Ecto neural progenitor cell (in vitro differentiated cells): ENCODE results near the gene PDE1A.

ENCODE experiments used
- DNase-seq: peaks from one replicate; pipeline ENCODE4 v3.0.0-alpha.2; 2018; ENCODE audit warnings: low spot score

Gene PDE1A

DNA sequence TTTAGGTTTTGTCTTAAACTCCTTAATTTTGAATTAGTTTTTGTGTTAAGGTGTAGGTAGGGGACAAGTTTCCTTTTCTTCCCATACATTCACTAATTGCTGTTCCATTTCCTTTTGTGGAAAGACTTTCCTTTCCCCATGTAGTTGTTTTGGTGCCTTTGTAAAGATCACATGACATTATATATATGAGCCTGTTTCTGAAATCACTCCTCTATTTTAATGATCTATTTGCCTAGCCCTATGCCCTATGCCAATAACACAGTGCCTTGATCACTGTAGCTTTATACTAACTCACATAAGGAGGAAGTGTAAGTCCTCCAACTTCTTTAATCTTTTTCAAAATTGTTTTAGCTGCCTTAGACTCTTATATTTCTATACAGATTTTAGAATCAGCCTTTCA is 229.3 kb downstream of the PDE1A start:
- DNase-seq = no peak

DNA sequence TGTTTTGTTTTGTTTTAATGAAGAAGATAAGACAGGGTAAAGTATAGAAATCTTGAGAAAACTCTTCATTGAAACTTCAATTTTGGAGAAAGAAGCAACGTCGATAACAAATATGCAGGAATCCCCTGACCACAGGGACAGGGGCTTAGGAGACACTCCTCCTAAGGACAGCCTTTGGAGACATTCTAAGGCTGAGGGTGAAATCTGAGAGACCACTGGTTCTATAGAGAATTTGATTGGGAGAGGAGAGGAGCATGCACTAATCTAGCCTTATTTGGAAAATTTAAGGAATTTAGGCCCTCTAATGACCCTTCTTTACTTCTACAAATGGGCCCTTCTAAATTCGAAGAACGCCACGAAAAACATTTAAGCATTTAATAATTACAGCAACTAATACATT is 233.5 kb downstream of the PDE1A start:
- DNase-seq = no peak

DNA sequence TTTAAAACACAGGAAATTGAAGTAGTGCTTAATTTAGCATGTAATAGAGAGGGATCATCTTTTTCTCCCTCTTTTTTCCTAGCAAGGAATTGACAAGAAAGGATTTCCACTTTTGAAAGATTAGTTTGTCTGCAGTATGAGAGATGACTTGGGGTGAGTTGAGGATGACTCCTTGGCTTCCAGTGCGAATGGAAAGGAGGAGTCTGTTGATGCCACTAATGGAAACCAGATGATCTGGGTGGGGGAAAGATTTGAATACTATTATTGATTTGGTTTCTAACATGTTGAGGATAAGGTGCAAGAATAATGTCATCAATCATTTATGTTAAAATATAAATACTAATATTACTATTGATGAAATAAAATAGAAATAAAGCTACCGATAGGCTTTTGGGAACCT is 235.8 kb downstream of the PDE1A start:
- DNase-seq = no peak

DNA sequence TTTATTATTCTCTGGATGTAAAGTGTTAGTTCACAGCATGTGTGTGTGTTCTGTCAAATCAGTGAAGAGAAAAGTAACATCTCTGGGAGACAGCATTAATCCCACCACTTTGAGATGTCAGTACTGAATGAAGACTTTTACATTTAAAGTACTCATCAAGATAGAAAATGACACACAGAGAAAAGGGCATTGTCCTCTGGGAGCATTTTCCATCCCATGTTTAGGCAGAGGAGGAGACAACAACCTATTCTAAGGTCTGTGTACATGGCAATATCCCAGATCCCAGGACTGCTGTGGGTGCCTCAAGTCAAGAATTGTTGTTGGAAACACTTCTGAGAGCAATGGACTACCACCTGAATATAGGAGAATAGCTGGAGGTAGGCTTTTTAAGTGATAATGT is 239.7 kb downstream of the PDE1A start:
- no peak for DNase-seq

DNA sequence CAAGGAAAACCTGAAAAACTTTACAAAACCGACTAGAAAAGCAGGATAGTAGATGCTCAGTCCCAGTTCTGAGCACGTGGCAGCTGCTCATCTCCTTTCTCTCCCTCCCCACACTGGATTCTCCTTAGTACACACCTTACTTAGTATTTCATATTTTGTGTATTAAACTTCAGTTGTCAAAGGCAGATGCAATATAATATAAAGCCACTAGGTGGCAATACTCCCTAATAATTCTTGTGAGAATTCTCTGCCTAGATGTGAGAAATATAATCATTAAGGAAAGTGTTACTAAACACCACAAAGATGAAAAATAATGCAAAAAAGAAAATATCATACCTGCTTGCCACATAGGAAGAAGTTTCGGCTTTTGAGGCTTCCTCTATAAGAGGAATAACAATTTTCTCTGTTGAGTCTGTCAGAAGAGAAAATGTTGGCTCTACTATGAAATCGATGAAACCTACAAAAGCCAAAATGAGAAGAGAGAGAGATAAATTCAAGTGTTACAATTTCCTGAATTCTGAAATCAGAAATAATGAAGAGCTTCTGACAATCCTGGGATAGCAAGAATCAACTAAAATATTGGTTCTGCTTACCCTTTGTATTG is 240.6 kb downstream of the PDE1A start:
- DNase-seq = no peak

DNA sequence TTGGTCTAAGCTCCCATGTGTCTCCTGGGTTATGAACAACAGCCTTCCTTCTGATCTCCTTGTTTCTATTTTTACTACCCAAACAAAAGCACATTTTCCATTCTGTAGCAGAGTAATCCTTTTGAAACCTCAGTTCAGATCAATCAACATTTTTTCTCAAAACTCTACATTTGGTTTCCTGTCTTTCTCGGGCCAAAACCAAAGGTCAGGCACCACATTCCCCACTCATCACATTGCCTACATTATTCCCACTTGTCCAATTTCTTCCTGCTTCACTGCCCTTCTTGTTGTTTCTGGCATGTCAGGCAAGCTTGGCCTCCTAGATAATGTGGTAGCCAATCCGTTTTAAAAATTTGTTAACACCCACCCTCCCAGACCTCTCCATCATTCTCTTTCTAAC is 244.4 kb downstream of the PDE1A start:
- DNase-seq = no peak

DNA sequence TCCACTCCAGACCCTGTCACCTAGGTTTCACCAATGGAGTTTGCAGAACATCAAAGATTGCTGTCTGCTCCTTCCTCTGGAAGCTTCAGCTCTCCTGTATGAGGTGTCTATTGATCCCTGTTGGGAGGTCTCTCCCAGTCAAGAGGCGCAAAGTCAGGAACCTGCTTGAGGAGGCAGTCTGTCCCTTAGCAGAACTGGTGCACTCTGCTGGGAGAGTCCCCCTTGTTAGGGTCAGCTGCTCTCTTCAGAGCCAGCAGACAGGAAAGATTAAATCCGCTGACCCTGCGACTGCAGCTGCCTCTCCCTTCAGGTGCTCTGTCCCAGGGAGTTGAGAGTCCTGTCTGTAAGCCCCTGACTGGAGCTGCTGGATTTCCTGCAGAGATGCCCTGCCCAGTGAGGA is 245.5 kb downstream of the PDE1A start:
- DNase-seq = no peak

DNA sequence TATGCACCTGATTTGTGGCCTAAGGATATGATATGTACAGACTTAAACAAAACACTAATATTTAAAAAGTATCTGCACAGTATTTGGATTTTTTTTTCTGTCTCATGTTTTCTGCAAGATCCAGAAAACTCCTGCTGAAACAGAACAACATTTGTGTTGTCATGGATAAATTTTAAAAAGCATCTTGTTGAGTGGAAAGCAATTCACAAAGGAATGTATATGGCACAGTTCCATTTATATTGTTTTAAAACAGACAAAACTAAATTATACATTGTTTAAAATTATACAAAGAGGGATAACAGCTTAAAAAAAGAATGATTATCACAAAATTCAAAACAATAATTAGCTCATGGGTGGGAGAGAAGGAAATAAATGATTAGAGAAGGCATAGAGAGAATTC is 247.7 kb downstream of the PDE1A start:
- no peak for DNase-seq

DNA sequence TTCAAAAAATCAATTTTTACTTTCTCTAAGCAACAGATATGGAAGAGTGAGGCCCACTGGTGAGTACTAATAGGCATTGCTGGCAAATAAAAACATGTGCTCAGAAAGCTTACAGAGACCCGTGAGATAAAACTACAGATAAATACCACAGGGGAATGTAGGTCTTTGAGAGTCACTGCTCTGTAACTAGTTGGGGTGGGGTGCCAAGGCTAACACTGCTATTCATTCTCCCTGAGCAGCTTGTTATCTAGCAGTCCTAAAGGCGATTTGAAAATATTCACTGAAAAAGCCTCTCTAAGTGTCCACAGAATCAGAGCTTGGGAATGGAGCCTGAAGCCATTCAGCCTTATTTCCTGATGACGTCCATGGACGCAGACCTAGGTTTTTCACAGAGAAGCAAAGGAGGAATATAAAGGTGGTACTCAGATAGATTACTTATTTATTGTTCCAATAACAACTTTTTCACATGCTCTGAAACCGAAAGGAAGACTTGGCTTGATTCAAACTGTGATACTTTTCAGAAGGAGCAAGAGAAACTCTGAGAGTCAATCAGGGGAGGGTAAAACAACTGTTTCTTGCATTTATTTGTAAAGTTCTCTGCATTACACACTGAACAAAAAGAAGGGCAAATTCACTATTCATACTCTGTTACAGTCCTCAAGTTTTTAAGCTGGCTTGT is 252.8 kb downstream of the PDE1A start:
- no peak for DNase-seq

DNA sequence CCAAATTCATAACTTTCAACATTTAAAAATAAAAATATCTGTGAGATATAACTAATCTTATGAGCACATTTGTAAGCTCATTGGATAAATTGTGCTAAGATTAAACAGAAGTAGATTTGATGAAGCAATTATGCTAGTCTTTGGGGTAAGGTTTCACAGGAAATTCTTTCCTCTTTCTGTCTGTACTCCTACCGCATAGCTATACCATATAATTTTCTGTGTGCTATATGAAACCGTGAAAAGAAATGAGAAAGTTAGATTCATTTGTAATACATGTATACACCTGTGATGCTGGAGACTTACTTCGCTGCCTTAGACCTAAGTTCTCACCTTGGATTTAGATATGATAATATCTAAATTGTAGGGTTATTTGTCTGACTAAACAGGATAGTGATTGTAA is 256.5 kb downstream of the PDE1A start:
- no peak for DNase-seq

DNA sequence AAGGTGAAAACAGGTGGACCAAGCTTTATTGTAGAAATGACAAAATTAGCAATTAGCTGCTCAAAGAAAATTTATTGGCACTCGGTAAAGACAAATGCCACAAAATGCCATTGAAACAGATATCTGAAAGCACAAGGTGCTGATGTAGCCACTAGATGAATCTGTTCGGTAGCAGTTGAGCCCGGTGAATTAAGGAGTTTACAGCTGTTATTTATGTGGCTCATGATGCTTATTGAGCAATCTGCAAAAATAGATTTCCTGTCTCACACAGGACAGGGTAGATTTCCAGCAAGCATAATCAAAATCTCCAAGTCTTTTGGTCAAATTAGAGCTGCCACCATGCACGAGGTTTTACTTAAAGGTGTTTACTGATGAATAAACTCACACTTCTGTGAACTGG is 259.0 kb downstream of the PDE1A start:
- no peak for DNase-seq

DNA sequence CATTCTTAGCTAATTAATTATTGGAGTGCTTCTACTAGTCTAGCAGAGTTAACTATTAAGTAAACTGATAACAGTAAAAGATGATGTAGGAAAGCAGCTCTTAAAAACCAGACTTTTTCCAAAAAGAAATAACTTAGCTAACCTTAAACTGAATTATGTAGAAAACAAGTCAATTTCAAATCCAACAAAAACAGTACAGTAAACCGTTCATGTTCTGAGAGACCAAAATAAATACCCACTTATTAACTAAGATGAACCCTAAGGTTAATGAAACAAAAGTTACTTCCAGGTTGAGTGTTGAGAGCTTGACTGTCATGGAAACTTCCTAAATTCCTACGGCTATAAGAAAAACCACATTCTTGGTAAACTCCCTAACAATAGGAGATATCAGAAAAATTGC is 260.0 kb downstream of the PDE1A start:
- DNase-seq = no peak

DNA sequence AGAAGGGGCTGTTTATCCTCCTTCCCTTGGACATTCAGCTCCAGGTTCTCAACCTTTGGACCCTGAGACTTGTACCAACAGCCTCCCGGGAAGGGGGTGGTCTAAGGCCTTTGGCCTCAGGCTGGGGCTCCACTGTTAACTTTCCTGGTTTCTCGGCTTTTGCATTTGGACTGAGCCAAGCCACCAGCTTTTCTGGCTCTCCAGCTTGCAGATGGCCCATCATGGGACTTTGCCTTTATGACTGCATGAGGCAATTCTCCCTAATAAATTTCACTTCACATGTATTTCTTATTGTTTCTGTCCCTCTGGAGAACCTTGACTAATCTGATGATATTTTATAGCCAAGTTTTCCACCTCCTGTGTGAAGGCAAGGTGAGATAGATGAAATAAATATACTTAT is 260.4 kb downstream of the PDE1A start:
- no peak for DNase-seq

DNA sequence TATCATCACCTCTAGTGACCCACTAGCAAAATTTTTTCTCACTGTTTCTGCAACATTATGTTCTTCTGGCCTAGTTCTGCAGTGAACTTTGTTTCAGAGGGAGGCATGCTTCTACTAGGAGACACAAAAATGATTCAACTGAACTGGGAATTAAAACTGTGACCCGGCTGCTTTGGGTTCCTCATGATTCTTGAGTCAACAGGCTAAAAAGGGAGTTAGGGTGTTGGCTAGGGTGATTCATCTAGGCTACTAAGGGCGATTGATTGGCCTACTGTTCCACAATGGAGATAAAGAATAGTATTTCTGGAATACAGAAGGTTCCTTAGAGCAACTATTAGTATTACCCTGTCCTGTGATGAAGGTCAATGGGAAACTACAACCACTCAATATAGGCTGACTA is 261.6 kb downstream of the PDE1A start:
- DNase-seq = no peak

DNA sequence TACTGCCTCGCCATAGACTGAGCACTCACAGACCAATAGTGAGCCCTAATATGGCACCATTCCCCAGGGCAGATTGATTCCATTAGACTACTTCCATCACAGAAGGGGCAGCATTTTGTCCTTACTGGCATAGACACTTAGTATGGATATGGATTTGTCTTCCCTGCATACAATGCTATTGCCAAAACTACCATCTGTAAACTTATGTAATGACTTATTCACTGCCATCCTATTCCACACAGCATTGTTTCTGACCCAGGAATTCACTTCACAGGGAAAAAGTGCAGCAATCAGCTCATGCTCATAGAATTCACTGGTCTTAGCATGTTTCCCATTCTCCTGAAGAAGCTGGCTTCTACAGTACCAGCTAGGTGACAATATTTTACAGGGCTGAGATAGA is 262.1 kb downstream of the PDE1A start:
- no peak for DNase-seq

DNA sequence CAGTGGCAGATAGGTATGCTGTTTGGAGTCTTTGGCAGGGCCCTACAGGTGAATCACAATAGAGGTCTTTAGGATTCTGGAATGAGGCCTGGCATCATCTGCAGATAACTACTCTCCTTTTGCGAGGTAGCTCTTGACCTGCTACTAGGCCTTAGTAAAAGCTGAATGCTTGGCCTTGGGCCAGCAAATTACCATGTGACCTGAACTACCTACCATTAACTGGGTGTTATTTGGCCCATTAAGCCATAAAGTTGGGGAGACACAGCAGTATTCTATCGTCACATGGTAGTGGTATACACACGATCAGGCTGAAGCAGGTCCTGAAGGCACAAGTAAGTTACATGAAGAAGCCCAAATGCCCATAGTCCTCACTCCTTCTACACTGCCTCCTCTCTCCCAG is 263.0 kb downstream of the PDE1A start:
- DNase-seq = no peak

DNA sequence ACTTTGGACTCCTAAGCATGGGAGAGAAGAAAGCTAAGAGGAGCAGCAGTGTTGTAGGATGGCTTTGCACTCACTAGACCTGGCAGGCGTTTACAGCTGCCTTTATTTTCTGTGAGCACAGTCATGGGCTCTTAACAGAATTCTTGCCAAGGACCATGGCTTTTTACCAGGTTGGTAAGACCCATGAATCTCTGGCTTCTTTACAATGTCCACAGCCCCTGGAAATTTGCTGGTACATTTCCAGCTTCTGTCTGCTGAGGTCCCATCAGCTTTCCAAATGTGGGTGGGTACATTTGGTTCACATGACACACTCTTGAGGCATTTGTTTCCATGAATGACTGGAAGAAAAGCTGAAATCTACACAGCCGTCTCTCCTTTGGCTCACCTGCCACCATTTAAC is 278.5 kb downstream of the PDE1A start:
- no peak for DNase-seq

DNA sequence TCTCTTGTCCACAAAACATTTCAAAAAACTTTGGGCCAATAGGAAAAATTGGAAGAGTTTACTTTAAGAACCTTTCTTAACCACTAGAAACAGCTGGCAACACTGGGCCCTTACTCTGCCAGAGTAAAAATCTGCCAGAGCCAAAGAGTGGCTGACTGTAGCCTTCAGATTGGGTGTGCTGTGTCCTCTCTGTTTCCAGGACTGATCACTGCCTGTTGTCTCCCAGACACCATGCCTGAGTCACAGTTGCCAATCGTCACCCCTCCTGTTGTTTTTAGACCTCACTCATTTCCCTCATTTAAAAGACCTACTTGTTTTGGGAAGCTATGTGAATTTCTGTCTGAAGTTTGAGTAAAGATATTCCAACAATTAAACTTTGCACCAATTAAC is 282.1 kb downstream of the PDE1A start:
- no peak for DNase-seq

DNA sequence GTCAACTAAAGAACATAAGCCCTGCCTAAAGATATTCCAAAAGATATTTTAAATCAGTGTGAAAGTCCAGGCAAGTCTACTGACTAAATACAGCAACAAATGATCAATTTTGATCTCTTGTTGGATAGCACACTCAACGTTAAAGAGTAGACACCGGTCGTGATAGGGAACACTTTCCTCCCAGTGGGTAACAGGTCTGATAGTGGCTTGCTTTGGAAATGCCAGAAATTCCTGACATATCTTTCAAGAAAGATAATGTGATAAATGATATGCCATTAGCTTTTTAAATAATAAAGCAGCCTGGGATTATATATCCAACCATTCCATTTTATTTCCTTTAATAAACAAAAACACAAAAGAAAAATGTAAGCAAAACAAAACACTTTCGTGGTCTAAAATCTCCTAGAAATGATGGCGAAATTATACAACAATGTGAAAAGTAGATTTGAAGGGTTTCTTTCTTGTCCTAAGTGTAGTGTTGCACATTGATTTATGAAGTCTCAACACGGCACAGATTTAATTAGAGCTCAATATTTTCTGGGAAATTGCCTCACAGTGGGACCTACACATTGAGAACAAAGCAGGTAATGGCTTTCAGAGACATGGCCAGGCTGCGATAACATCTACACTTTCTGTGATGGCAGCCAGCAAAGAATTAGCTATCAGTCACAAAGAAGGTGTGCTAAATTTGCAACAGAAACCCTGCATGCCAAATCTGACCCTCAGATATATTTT is 282.6 kb downstream of the PDE1A start:
- DNase-seq = no peak

DNA sequence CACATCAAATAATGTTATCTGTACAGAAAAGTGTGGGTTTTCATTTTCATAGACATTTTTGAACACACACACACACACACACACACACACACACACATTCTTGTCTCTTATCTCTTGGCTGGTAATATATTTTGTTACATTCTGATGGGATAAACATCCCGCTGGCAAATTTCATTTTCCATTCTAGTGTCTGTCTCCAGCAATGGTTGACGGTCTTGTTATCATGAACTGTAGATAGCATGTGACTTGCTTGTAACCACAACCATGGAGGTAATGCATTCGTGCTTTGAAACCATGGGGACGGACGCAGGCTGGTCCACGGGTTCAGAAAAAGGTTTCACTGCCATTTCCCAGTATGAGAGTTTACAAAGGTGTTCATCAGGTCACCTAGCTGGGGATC is 284.8 kb downstream of the PDE1A start:
- DNase-seq = no peak

DNA sequence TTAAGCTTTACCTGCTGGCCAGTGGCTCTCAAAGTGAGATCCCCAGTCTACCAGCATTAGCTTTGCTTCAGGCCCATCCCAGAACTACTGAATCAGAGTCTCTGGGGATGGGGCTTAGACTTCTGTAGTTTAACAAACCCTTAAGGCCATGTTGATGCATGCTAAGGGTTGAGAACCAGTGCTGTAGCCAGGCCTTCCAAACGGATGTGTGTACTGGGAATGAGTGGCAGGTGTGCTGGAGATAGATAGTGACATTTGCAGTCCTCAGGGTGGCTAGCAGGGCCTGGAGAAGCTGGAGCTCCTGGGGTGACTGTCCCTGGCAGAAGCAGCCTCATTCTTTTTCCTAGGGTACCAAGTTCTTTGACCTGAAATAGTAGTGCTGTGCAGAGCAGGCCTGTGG is 292.6 kb downstream of the PDE1A start:
- DNase-seq = no peak

DNA sequence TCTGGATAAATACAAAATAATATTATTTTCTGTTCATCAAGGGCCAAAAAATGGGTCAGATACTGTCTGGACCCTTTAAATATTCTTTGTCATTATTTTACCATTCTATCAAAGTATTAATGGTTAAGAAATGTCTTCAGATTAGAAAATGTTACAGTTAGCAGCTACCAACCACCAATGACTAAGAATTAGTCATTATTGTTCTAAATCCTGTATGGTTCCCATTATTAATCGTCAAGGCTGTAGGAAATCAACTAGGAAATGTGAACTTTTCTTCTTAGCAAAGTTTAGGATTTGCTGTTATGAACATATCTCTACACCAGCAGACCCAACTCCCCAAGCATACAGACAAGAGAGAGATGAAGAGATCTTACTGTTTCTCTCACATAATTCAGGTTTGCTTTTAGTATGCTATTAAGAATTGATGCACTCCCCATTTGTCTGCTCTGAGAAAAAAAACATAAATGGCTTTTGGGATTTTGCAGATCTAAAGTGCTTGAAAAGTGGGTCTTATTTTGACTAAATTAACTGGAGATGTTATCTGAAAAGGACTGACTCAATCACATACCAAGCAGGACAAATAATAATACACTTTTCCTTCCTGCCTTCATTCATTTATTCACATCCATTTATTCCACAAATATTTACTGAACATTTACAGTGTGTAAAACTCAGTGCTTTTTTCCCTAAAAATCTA is 293.5 kb downstream of the PDE1A start:
- DNase-seq = no peak

DNA sequence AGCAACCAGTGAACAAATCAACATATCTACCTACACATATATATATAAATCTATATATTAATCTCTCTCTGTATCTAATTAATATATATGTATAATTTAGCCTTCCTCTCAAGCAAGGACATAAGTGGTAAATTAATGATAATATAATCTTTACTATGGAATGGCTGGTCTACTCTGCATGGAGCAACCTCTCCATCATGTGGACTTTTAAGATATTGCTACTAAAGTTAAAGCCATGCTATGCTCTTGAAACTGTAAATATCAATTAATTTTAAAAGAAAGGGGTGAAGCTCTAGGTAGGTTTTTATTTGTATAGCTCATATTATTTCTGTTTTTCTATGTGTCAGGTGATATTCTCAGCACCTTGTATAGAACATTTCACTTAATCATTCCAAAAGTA is 294.2 kb downstream of the PDE1A start:
- no peak for DNase-seq
